WTC11 (cell line): ENCODE data around the gene ABHD11.

Experiments used
- CTCF ChIP-seq: fragments of 200-600 bp; IDR thresholded peaks from 2 replicates; pipeline ENCODE4 v1.8.0; 2022; ENCODE audit warnings: antibody characterized with exemption
- ESRRA ChIP-seq: sonication (generic); formaldehyde crosslinking; IDR thresholded peaks from 2 replicates; pipeline ENCODE4 v1.8.1; 2022; ENCODE audit warnings: mild to moderate bottlenecking, missing genetic modification reagents, borderline replicate concordance
- FOXP4 ChIP-seq: sonication (generic); formaldehyde crosslinking; IDR thresholded peaks from 2 replicates; pipeline ENCODE4 v1.8.0; 2022; ENCODE audit warnings: mild to moderate bottlenecking, missing genetic modification reagents
- NFE2L1 ChIP-seq: sonication (generic); formaldehyde crosslinking; IDR thresholded peaks from 2 replicates; pipeline ENCODE4 v1.8.1; 2023; ENCODE audit warnings: missing genetic modification reagents
- NFYB ChIP-seq: sonication (generic); formaldehyde crosslinking; conservative IDR thresholded peaks from 2 replicates; pipeline ENCODE4 v1.8.0; 2022; ENCODE audit warnings: low read depth, missing genetic modification reagents
- NR3C1 ChIP-seq: sonication (generic); formaldehyde crosslinking; conservative IDR thresholded peaks from 2 replicates; pipeline ENCODE4 v1.8.1; 2023; ENCODE audit warnings: low read depth, mild to moderate bottlenecking, missing genetic modification reagents
- PRDM15 ChIP-seq: sonication (generic); formaldehyde crosslinking; IDR thresholded peaks from 2 replicates; pipeline ENCODE4 v1.8.0; 2022; ENCODE audit warnings: missing genetic modification reagents
- TCF7 ChIP-seq: sonication (generic); formaldehyde crosslinking; IDR thresholded peaks from 2 replicates; pipeline ENCODE4 v1.8.0; 2022; ENCODE audit warnings: mild to moderate bottlenecking, low read depth, missing genetic modification reagents, moderate library complexity
- TF ChIP-seq, protein P1 (sequence below): sonication (generic); formaldehyde crosslinking; IDR thresholded peaks from 2 replicates; pipeline ENCODE4 v1.8.1; 2023; ENCODE audit warnings: mild to moderate bottlenecking, missing genetic modification reagents, moderate library complexity

DNA sequence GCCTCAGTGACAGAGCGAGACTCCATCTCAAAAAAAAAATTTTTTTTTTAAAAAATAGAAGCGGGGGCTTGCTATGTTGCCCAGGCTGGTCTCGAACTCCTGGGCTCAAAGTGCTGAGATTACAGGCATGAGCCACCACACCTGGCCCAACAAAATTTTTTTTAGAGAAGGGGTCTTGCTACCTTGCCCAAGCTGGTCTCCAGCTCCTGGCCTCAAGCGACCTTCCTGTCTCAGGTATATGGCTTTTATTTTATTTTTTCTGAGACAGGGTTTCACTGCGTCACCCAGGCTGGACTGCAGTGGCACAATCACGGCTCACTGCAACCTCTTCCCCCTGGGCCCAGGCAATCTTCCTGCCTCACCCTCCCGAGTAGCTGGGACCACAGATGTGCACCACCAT, 1.6 kb upstream of the ABHD11 start:
- TF ChIP-seq, protein P1, sequence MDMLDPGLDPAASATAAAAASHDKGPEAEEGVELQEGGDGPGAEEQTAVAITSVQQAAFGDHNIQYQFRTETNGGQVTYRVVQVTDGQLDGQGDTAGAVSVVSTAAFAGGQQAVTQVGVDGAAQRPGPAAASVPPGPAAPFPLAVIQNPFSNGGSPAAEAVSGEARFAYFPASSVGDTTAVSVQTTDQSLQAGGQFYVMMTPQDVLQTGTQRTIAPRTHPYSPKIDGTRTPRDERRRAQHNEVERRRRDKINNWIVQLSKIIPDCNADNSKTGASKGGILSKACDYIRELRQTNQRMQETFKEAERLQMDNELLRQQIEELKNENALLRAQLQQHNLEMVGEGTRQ (CRISPR knock-in tag) = no peak
- TF ChIP-seq NFYB (CRISPR knock-in tag) = no peak
- no peak for TF ChIP-seq ESRRA (CRISPR knock-in tag)
- no peak for TF ChIP-seq NFE2L1 (CRISPR knock-in tag)
- no peak for TF ChIP-seq NR3C1
- no peak for TF ChIP-seq CTCF
- TF ChIP-seq PRDM15 (CRISPR knock-in tag) = no peak
- no peak for TF ChIP-seq FOXP4 (CRISPR knock-in tag)
- no peak for TF ChIP-seq TCF7 (CRISPR knock-in tag)
